Left colon (tissue), 2 donors: ENCODE measurements around the gene S100A10. TPM values are rescaled to one million over a fixed set of nuclear protein-coding genes. Genes with fewer than 3 reads are reported as not detected.

ENCODE experiments used
- total RNA-seq, 2 donors: library from RNA; stranded (reverse); fragmentation: NEBNext Ultra II Directional; extraction: Animal tissue kit (Norgen Biotek cat#: 25700); gene quantifications; one replicate each; pipeline ENCODE4 v1.2.1, GENCODE V29; 2021
- donor health status: DM: no; HTN: no; CAD: no.
- donor health status: DM: yes; HTN: yes; CAD: no.

S100A10 gene
- total RNA-seq, 2 donors from 2014 or later = 1,029 to 1,322 TPM

Other genes starting within 250 kb of the S100A10 start
- gene MRPL9, start 230.4 kb downstream of the S100A10 start, total RNA-seq = 10 to 100 TPM; 44.8 to 47.5 TPM
- gene TDRKH, start 203.4 kb downstream of the S100A10 start, total RNA-seq = 1 to 10 TPM; 3.3 to 7.2 TPM
- gene LINGO4, start 188.4 kb downstream of the S100A10 start, total RNA-seq = under 1 TPM in 1 of 2 donors, not detected in 1; 0.20 TPM
- gene RORC, start 162.1 kb downstream of the S100A10 start, total RNA-seq = 10 to 100 TPM; 18.3 TPM
- gene C2CD4D, start 154.0 kb downstream of the S100A10 start, total RNA-seq = under 1 TPM; 0.81 to 0.92 TPM
- not detected for gene THEM5, start 140.1 kb downstream of the S100A10 start, total RNA-seq
- gene THEM4, start 84.3 kb downstream of the S100A10 start, total RNA-seq = 10 to 100 TPM in 1 of 2 donors, 1 to 10 TPM in 1; 7.3 to 11.0 TPM
- 100 to 1,000 TPM; 115 to 178 TPM for gene S100A11, start 43.1 kb upstream of the S100A10 start, total RNA-seq
- not detected for gene TCHHL1, start 95.2 kb upstream of the S100A10 start, total RNA-seq
- gene TCHH, start 121.6 kb upstream of the S100A10 start, total RNA-seq = under 1 TPM; 0.06 TPM
- not detected for gene RPTN, start 165.4 kb upstream of the S100A10 start, total RNA-seq
- not detected for gene HRNR, start 230.3 kb upstream of the S100A10 start, total RNA-seq